ENCODE data around the gene ATP2C2. TPM values are rescaled to one million over a fixed set of nuclear protein-coding genes. Genes with fewer than 3 reads are reported as not detected.

ATP2C2 gene
- total and polyA plus RNA-seq, 9 of the 15 experiments (the other 6 are each of a cell fraction or from before 2014, with no cell fraction given), result 0.75 TPM; not detected in 8

GRCh38 chr16:84391151-84392030 lies 23.1 kb downstream of the ATP2C2 start:
- ATAC-seq, result no peak
- Histone ChIP-seq H3K27me3 (ENCODE audit: control insufficient read depth in 2 of 2, insufficient read depth in 2 of 2, low read length in 2 of 2) (peaks cover 44 to 67% of the 10 kb centered on the region in 2 experiments), H3K4me3 (no peak overlapping the region), H3K9ac (ENCODE audit: insufficient read depth in 1 of 2, low read depth in 2 of 2, low read length in 2 of 2) (no peak overlapping the region), H3K9me3 (replicated peaks; ENCODE audit: control insufficient read depth, insufficient read depth, low read depth, low read length) (no peaks in the 10 kb centered on the region), H3K27ac (ENCODE audit: extremely low read depth, low read depth, low read length) (no peak overlapping the region), H3K79me2 (ENCODE audit: control insufficient read depth, insufficient read depth, low read length) (no peaks in the 10 kb centered on the region), H3K9me1 (ENCODE audit: control insufficient read depth, insufficient read depth, low read length) (no peaks in the 10 kb centered on the region), H3K4me2 (ENCODE audit: insufficient read depth, low read length) (no peak overlapping the region), H3K4me1 (replicated peaks in 1 of 2; ENCODE audit: control insufficient read depth in 2 of 2, insufficient read depth in 2 of 2, low read length in 2 of 2) (peaks cover 0 to 5% of the 10 kb centered on the region in 2 experiments; a peak in 1 of 5 replicates), H2AFZ (ENCODE audit: low read depth, low read length) (no peak overlapping the region), H4K20me1 (replicated peaks; ENCODE audit: control insufficient read depth, insufficient read depth, low read length) (peaks cover 4% of the 10 kb centered on the region; the same call in 1 of the 2 replicates), H3K36me3 (ENCODE audit: control insufficient read depth, insufficient read depth, low read length) (no peaks in the 10 kb centered on the region)
- TF ChIP-seq CBX3 (IDR thresholded peaks at IDR 0.05; ENCODE audit: borderline replicate concordance in 1 of 2, low read length in 2 of 2) (no peak), BRF2 (IDR thresholded peaks at IDR 0.05; ENCODE audit: borderline replicate concordance, insufficient read depth, insufficient read length) (no peak), ZBTB12 (CRISPR knock-in tag; IDR thresholded peaks at IDR 0.05) (no peak), RBM34 (IDR thresholded peaks at IDR 0.05; ENCODE audit: borderline replicate concordance, insufficient read depth, low read length) (no peak), RB1 (IDR thresholded peaks at IDR 0.05; ENCODE audit: low read depth) (no peak), ZFPM2 (CRISPR knock-in tag; IDR thresholded peaks at IDR 0.05) (no peak), GTF2E2 (tag; IDR thresholded peaks at IDR 0.05) (no peak), ZC3H11A (IDR thresholded peaks at IDR 0.05; ENCODE audit: low read depth, low read length) (no peak), RERE (CRISPR knock-in tag; IDR thresholded peaks at IDR 0.05; ENCODE audit: borderline replicate concordance) (no peak), FIP1L1 (IDR thresholded peaks at IDR 0.05; ENCODE audit: low read depth, low read length, poor library complexity, severe bottlenecking) (no peak)
- CTCF ChIA-PET (ENCODE audit: low intra/inter-chr PET ratio), result no interaction called here
- WGBS (ENCODE audit: insufficient coverage, low coverage, missing lambda C conversion rate), result 8% methylated on average over 19 of the region's 20 CpGs
- peak; percentile 29 for FAIRE-seq
- in situ Hi-C loops (cut with MboI), result no loop called here
- POLR2A ChIA-PET, result no interaction called here
- no TSS peak for BruUV-seq (replicated peaks)
- no peak for DNase-seq (ENCODE audit: extremely low read depth in 1 of 4, low spot score in 3 of 4)
- intact Hi-C loops (cut with micrococcal nuclease), result no loop called here

All from K562 (cell line).